Bronchial epithelial cell (primary cell): ENCODE results near the gene POLR3B. TPM values are rescaled to one million over a fixed set of nuclear protein-coding genes. Genes with fewer than 3 reads are reported as not detected.
"Not testable (repeated sequence)": the region's sequence is repeated elsewhere in the genome, so short reads cannot be mapped to it uniquely, and the experiment has no call there.

Source experiments
- DNase-seq: peaks from one replicate; pipeline ENCODE4 v3.0.0-alpha.2; 2010; ENCODE audit warnings: low read depth
- FAIRE-seq: peaks from 2 replicates; lab custom pipeline; 2011; peaks lifted over from hg19 to GRCh38; lab: Jason Lieb, UNC
- H3K27me3 ChIP-seq: 2 replicates; pipeline ENCODE4 v1.5.1; 2011; ENCODE audit warnings: low read length; ENCODE audit not compliant: control insufficient read depth, insufficient read depth
- H3K36me3 ChIP-seq: 2 replicates; pipeline ENCODE4 v1.5.1; 2011; ENCODE audit warnings: low read length; ENCODE audit not compliant: control insufficient read depth, insufficient read depth
- H3K4me3 ChIP-seq: 2 replicates; pipeline ENCODE4 v1.5.1; 2011; ENCODE audit warnings: mild to moderate bottlenecking, low read depth, low read length, control low read depth
- total RNA-seq: library from RNA; depleted of rRNA; stranded (reverse); fragments of >200 nt; gene quantifications from 2 replicates; pipeline ENCODE4 v1.2.1, GENCODE V29; 2014
- TF ChIP-seq, protein P1 (sequence below): IDR thresholded peaks from 2 replicates; pipeline ENCODE4 v1.5.1; 2011; ENCODE audit warnings: mild to moderate bottlenecking, moderate library complexity, low read length, control low read depth, inconsistent platforms; ENCODE audit not compliant: insufficient read depth, severe bottlenecking

The POLR3B gene
- total RNA-seq, 1 donor from 2014 or later = 9.7 TPM

GRCh38 chr12:106452309-106452708, 94.8 kb downstream of the POLR3B start:
- FAIRE-seq (no peak), DNase-seq (no peak)
- Histone ChIP-seq H3K36me3 (no peaks in the 10 kb centered on the region), H3K4me3 (no peak overlapping the region), H3K27me3 (no peaks in the 10 kb centered on the region)
- TF ChIP-seq, protein P1, sequence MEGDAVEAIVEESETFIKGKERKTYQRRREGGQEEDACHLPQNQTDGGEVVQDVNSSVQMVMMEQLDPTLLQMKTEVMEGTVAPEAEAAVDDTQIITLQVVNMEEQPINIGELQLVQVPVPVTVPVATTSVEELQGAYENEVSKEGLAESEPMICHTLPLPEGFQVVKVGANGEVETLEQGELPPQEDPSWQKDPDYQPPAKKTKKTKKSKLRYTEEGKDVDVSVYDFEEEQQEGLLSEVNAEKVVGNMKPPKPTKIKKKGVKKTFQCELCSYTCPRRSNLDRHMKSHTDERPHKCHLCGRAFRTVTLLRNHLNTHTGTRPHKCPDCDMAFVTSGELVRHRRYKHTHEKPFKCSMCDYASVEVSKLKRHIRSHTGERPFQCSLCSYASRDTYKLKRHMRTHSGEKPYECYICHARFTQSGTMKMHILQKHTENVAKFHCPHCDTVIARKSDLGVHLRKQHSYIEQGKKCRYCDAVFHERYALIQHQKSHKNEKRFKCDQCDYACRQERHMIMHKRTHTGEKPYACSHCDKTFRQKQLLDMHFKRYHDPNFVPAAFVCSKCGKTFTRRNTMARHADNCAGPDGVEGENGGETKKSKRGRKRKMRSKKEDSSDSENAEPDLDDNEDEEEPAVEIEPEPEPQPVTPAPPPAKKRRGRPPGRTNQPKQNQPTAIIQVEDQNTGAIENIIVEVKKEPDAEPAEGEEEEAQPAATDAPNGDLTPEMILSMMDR = no peak

DNA sequence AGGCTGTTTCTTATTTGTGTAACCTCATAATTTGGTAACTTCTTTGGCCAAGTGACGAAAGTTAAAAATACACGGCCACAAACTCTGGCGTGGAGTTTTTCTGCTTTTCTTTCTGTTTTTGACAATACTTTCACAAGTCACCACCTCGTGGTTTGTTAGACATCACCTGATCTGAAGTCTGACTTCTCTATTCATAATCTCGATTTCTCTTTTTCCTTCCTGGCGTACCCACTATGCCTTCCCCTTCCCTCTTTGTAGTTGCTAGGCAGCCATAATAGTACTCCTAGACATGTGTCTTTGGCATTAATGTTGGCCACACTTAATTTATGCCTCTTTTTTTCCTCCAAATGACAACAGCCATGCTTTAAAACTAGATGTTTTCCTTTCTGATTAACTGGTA, 97.6 kb downstream of the POLR3B start:
- Histone ChIP-seq H3K27me3 (no peaks in the 10 kb centered on the region), H3K36me3 (peaks cover 2% of the 10 kb centered on the region), H3K4me3 (no peak overlapping the region)
- DNase-seq = no peak
- TF ChIP-seq, protein P1 = no peak
- no peak for FAIRE-seq

DNA sequence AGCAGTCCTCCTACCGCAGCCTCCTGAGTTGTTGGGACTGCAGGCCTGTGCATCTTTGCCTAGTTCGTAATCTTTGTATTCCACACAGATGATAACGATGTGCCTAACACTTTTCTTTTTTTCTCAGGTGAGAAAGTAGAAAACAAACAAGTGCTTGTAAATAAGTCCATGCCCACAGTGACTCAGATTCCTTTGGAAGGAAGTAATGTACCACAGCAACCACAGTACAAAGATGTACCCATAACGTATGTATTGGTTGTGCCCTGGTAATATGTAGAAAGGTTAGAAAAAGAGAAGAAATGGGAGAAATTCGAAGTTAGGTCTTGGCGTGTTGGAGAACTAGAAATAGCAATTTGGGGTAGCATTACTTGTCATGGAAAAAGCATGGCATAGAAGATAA, 101.6 kb downstream of the POLR3B start:
- no peaks in the 10 kb centered on the region for H3K27me3 ChIP-seq
- TF ChIP-seq, protein P1 = no peak
- FAIRE-seq (no peak), DNase-seq (no peak)
- H3K4me3 ChIP-seq = no peak overlapping the region
- H3K36me3 ChIP-seq = peaks cover 3% of the 10 kb centered on the region

DNA sequence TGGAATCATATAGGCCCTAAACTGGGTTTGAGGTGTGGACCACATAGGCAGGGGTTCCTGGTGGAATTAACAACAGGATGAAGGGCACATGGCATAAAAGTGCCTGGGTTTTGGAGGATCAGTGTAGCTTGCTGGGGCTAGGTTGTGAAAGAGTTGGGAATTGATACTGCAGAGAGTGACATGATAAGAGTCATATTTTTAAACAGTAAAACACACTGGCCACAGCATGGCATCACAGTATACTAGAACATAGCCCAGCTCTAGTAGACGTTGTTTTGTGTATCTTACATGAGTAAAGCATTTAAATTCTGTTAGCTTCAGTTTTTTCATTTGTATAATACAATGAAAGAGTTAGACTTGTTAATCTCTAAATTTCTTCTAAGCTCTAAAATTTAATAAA, 102.0 kb downstream of the POLR3B start:
- peaks cover 3% of the 10 kb centered on the region for H3K36me3 ChIP-seq
- no peak for FAIRE-seq
- DNase-seq = no peak
- TF ChIP-seq, protein P1 = no peak
- H3K27me3 ChIP-seq = no peaks in the 10 kb centered on the region
- H3K4me3 ChIP-seq = no peak overlapping the region

DNA sequence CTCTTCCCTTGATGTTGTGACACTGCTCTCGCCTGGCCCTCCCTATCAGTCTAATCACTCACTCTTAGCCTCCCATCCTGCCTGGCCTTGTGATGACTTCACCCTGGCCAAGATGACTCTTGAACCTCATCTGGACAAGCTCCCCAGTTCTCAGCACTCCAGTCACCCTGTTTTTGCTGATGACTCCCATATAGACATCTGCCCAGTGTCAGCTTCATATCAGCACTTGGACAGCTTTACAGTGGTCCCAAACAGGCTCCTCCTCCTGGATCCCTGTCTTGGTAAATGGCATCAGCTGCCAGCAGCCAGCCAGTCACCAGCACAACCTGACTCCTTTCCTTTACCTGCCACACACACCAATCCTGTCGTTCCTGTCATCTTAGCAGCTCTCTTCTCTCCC, 104.2 kb downstream of the POLR3B start:
- FAIRE-seq (no peak), DNase-seq (no peak)
- H3K36me3 ChIP-seq = peaks cover 3% of the 10 kb centered on the region
- no peak overlapping the region for H3K4me3 ChIP-seq
- TF ChIP-seq, protein P1 = no peak
- H3K27me3 ChIP-seq = no peaks in the 10 kb centered on the region

DNA sequence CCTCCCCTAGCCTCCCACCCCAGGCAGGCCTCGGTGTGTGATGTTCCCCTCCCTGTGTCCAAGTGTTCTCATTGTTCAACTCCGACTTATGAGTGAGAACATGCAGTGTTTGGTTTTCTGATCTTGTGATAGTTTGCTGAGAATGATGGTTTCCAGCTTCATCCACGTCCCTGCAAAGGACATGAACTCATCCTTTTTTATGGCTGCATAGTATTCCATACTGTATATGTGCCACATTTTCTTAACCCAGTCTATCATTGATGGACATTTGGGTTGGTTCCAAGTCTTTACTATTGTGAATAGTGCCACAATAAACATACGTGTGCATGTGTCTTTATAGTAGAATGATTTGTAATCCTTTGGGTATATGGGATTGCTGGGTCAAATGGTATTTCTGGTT, 108.1 kb downstream of the POLR3B start:
- DNase-seq, FAIRE-seq: not testable (repeated sequence)

GRCh38 chr12:106475662-106476061, 118.1 kb downstream of the POLR3B start:
- H3K27me3 ChIP-seq, H3K4me3 ChIP-seq, H3K36me3 ChIP-seq, DNase-seq, FAIRE-seq: not testable (repeated sequence)

More for the DNA sequence above, 108.1 kb downstream of the POLR3B start:
- not testable (repeated sequence) for H3K4me3 ChIP-seq, H3K27me3 ChIP-seq, H3K36me3 ChIP-seq

GRCh38 chr12:106477627-106478026, 120.1 kb downstream of the POLR3B start:
- H3K4me3 ChIP-seq, DNase-seq, H3K36me3 ChIP-seq, FAIRE-seq, H3K27me3 ChIP-seq: not testable (repeated sequence)
